Measurements from ENCODE around the gene HK2. TPM values are rescaled to one million over a fixed set of nuclear protein-coding genes. Genes with fewer than 3 reads are reported as not detected.

The HK2 gene
- total RNA-seq, 4 donors from 2014 or later, result 23.5 to 197 (median 27.3) TPM

GRCh38 chr2:74902281-74902860 lies 68.4 kb downstream of the HK2 start:
- no peak for TF ChIP-seq CTCF (IDR thresholded peaks at IDR 0.05; ENCODE audit: low read depth)

GRCh38 chr2:74906395-74906794 lies 72.5 kb downstream of the HK2 start:
- no peak for TF ChIP-seq CTCF (IDR thresholded peaks at IDR 0.05; ENCODE audit: low read depth)

GRCh38 chr2:74908748-74909444 lies 75.0 kb downstream of the HK2 start:
- no peak for TF ChIP-seq CTCF (IDR thresholded peaks at IDR 0.05; ENCODE audit: low read depth)

GRCh38 chr2:74910245-74910644 lies 76.3 kb downstream of the HK2 start:
- no peak for TF ChIP-seq CTCF (IDR thresholded peaks at IDR 0.05; ENCODE audit: low read depth)

GRCh38 chr2:74911061-74911460 lies 77.1 kb downstream of the HK2 start:
- no peak for TF ChIP-seq CTCF (IDR thresholded peaks at IDR 0.05; ENCODE audit: low read depth)

GRCh38 chr2:74915743-74916142 lies 81.8 kb downstream of the HK2 start:
- no peak for TF ChIP-seq CTCF (IDR thresholded peaks at IDR 0.05; ENCODE audit: low read depth)

GRCh38 chr2:74916394-74916793 lies 82.5 kb downstream of the HK2 start:
- TF ChIP-seq CTCF (IDR thresholded peaks at IDR 0.05; ENCODE audit: low read depth), result no peak

Measured in subcutaneous adipose tissue (tissue), 4 donors.